ENCODE results near the gene ARG1.

DNA sequence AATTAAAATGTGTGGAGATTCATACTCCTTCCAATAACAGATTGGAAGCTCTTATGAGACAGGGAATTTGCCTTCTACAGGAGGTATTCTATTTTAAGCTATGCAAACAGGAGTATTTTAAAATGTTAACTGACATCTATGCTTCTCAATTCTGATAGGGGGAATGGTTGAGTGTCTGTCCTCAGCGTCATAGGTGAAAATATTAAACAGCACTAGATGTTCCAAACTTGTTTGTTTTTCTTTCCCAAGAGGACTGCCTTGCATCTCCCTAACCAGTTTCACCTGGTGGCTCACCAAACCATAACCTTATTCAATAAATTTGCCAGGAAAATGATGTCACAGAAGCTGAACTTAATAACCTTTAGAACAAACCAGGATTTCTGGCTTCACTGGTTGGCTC, 24.6 kb upstream of the ARG1 start:
- TF ChIP-seq, protein P1, sequence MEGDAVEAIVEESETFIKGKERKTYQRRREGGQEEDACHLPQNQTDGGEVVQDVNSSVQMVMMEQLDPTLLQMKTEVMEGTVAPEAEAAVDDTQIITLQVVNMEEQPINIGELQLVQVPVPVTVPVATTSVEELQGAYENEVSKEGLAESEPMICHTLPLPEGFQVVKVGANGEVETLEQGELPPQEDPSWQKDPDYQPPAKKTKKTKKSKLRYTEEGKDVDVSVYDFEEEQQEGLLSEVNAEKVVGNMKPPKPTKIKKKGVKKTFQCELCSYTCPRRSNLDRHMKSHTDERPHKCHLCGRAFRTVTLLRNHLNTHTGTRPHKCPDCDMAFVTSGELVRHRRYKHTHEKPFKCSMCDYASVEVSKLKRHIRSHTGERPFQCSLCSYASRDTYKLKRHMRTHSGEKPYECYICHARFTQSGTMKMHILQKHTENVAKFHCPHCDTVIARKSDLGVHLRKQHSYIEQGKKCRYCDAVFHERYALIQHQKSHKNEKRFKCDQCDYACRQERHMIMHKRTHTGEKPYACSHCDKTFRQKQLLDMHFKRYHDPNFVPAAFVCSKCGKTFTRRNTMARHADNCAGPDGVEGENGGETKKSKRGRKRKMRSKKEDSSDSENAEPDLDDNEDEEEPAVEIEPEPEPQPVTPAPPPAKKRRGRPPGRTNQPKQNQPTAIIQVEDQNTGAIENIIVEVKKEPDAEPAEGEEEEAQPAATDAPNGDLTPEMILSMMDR (IDR thresholded peaks at IDR 0.05), result peak in 1 of 4 donors; percentile 6
- peak; percentile 81 for TF ChIP-seq POLR2A (IDR thresholded peaks at IDR 0.05)

All from right lobe of liver (tissue), 4 donors.